Measurements from ENCODE around the gene OLFM1.

GRCh38 chr9:135139366-135139959 lies 52.0 kb downstream of the OLFM1 start:
- TF ChIP-seq POLR2A (IDR thresholded peaks at IDR 0.05), result no peak
- TF ChIP-seq, protein P1, sequence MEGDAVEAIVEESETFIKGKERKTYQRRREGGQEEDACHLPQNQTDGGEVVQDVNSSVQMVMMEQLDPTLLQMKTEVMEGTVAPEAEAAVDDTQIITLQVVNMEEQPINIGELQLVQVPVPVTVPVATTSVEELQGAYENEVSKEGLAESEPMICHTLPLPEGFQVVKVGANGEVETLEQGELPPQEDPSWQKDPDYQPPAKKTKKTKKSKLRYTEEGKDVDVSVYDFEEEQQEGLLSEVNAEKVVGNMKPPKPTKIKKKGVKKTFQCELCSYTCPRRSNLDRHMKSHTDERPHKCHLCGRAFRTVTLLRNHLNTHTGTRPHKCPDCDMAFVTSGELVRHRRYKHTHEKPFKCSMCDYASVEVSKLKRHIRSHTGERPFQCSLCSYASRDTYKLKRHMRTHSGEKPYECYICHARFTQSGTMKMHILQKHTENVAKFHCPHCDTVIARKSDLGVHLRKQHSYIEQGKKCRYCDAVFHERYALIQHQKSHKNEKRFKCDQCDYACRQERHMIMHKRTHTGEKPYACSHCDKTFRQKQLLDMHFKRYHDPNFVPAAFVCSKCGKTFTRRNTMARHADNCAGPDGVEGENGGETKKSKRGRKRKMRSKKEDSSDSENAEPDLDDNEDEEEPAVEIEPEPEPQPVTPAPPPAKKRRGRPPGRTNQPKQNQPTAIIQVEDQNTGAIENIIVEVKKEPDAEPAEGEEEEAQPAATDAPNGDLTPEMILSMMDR (IDR thresholded peaks at IDR 0.05), result no peak

All from esophagus squamous epithelium (tissue), 4 donors.